Smooth muscle cell (in vitro differentiated cells): ENCODE measurements around the gene FARP1. TPM values are rescaled to one million over a fixed set of nuclear protein-coding genes. Genes with fewer than 3 reads are reported as not detected.
A peak's percentile ranks its signal among the peaks of the same experiment; 100 is the strongest.

Experiments
- DNase-seq: peaks from one replicate; lab custom pipeline; 2025; ENCODE audit not compliant: unreplicated experiment; lab: John Stamatoyannopoulos, UW
- H2AFZ ChIP-seq: fragments of 200-600 bp; sonication (generic); 2 replicates; pipeline ENCODE4 v1.6.0; 2016; ENCODE audit warnings: antibody characterized with exemption, low read depth, mild to moderate bottlenecking
- H3F3A ChIP-seq: fragments of 200-600 bp; sonication (generic); 2 replicates; pipeline ENCODE4 v1.6.0; 2017; ENCODE audit warnings: antibody characterized with exemption, low read depth
- H3K27ac ChIP-seq: fragments of 200-600 bp; sonication (generic); 2 replicates; pipeline ENCODE4 v1.5.1; 2016; ENCODE audit warnings: low read depth, mild to moderate bottlenecking
- H3K27me3 ChIP-seq: fragments of 200-600 bp; sonication (generic); 2 replicates; pipeline ENCODE4 v1.6.1; 2016; ENCODE audit warnings: low read depth, mild to moderate bottlenecking
- H3K36me3 ChIP-seq: fragments of 200-600 bp; sonication (generic); 2 replicates; pipeline ENCODE4 v1.5.1; 2016; ENCODE audit warnings: low read depth
- H3K4me1 ChIP-seq: fragments of 200-600 bp; sonication (generic); 2 replicates; pipeline ENCODE4 v1.5.1; 2016; ENCODE audit warnings: low read depth
- H3K4me2 ChIP-seq: fragments of 200-600 bp; sonication (generic); 2 replicates; pipeline ENCODE4 v1.6.0; 2016; ENCODE audit warnings: mild to moderate bottlenecking
- H3K4me3 ChIP-seq: fragments of 200-600 bp; sonication (generic); 2 replicates; pipeline ENCODE4 v1.5.1; 2016; ENCODE audit warnings: mild to moderate bottlenecking
- H3K79me2 ChIP-seq: fragments of 200-600 bp; sonication (generic); 2 replicates; pipeline ENCODE4 v1.6.0; 2016; ENCODE audit warnings: low read depth, mild to moderate bottlenecking
- H3K9ac ChIP-seq: fragments of 200-600 bp; sonication (generic); 2 replicates; pipeline ENCODE4 v1.6.0; 2016; ENCODE audit warnings: low read depth
- H3K9me3 ChIP-seq: fragments of 200-600 bp; sonication (generic); replicated peaks from 2 replicates; pipeline ENCODE4 v1.5.1; 2016; ENCODE audit warnings: low read depth
- H4K20me1 ChIP-seq: fragments of 200-600 bp; sonication (generic); 2 replicates; pipeline ENCODE4 v1.6.0; 2016; ENCODE audit warnings: low read depth
- WGBS: methylation state at CpG from one replicate; pipeline ENCODE4 v1.1.7; 2016; ENCODE audit warnings: low lambda C conversion rate; 5-methylcytosine and 5-hydroxymethylcytosine counted together
- polyA plus RNA-seq: library from polyadenylated mRNA; unstranded; fragments of >200 nt; fragmentation: Nextera tagmentation; extraction: Ambion mirVana; gene quantifications from 2 replicates; pipeline ENCODE4 v1.2.1, GENCODE V29; 2016
- total RNA-seq: library from RNA; depleted of rRNA; stranded (reverse); fragments of >200 nt; gene quantifications from 2 replicates; pipeline ENCODE4 v1.2.3, GENCODE V29; 2014
- TF ChIP-seq, protein P1 (sequence below): fragments of 200-600 bp; sonication (generic); IDR thresholded peaks from 2 replicates; pipeline ENCODE4 v1.5.1; 2017; ENCODE audit warnings: borderline replicate concordance, mild to moderate bottlenecking, antibody characterized with exemption; ENCODE audit not compliant: insufficient read depth, poor library complexity, severe bottlenecking

The FARP1 gene
- total and polyA plus RNA-seq, 2 experiments from 2014 or later, result 59.4 to 104 TPM

DNA sequence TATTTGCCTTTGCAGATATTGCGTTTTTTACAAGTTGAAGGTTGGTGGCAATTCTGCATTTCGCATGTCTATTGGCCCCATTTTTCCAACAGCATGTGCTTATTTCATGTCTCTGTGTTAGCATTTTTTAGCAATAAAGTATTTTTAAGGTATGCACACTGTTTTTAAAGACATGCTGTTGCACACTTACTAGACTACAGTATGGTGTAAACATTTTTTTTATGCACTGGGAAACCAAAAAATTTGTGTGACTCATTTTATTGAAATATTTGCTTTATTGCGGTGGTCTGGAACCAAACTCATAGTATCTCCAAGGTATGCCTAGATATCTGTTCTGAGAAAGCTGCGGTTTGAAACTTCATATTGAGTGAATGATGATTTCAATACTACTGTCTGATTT is 89.6 kb downstream of the FARP1 start:
- DNase-seq, result no peak
- Histone ChIP-seq H3K27me3 (no peaks in the 10 kb centered on the region), H3K4me3 (no peak overlapping the region), H3K79me2 (peaks cover 57% of the 10 kb centered on the region), H3K9ac (no peak overlapping the region), H4K20me1 (peaks cover 14% of the 10 kb centered on the region), H3K4me1 (no peaks in the 10 kb centered on the region), H3F3A (peaks cover 6% of the 10 kb centered on the region), H2AFZ (no peak overlapping the region), H3K36me3 (peaks cover 9% of the 10 kb centered on the region), H3K27ac (no peak overlapping the region), H3K4me2 (no peak overlapping the region), H3K9me3 (no peaks in the 10 kb centered on the region)
- TF ChIP-seq, protein P1, sequence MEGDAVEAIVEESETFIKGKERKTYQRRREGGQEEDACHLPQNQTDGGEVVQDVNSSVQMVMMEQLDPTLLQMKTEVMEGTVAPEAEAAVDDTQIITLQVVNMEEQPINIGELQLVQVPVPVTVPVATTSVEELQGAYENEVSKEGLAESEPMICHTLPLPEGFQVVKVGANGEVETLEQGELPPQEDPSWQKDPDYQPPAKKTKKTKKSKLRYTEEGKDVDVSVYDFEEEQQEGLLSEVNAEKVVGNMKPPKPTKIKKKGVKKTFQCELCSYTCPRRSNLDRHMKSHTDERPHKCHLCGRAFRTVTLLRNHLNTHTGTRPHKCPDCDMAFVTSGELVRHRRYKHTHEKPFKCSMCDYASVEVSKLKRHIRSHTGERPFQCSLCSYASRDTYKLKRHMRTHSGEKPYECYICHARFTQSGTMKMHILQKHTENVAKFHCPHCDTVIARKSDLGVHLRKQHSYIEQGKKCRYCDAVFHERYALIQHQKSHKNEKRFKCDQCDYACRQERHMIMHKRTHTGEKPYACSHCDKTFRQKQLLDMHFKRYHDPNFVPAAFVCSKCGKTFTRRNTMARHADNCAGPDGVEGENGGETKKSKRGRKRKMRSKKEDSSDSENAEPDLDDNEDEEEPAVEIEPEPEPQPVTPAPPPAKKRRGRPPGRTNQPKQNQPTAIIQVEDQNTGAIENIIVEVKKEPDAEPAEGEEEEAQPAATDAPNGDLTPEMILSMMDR, result no peak
- 78% methylated on average over 4 of the region's 4 CpGs for WGBS

DNA sequence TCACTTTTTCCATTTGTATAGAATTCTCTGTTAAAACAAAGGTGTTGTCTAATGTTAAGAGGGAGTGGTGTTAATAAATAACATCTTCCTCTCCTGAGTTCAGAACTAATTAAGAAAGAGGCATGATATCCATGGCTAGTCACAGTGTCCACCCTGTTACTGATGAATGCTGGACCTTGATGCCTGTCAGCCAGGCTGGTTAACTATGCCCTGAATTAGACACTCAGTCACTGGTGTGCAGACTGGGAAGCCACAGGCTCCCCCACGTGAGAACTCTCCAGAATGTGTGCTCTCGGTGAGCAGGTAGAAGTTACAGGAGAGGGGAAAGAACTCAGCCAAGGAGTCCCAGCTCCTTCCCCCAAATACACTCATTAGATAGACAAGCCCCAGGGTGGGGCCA is 90.2 kb downstream of the FARP1 start:
- Histone ChIP-seq H3K4me1 (no peaks in the 10 kb centered on the region), H3K27me3 (no peaks in the 10 kb centered on the region), H4K20me1 (peaks cover 14% of the 10 kb centered on the region), H3F3A (peaks cover 6% of the 10 kb centered on the region), H3K4me2 (peak overlapping the region; percentile 12), H3K27ac (no peak overlapping the region), H3K9me3 (no peaks in the 10 kb centered on the region), H3K9ac (no peak overlapping the region), H3K36me3 (peaks cover 9% of the 10 kb centered on the region), H3K79me2 (peaks cover 56% of the 10 kb centered on the region), H2AFZ (no peak overlapping the region), H3K4me3 (no peak overlapping the region)
- TF ChIP-seq, protein P1, result no peak
- no peak for DNase-seq
- WGBS, result 91% methylated on average over 2 of the region's 2 CpGs

DNA sequence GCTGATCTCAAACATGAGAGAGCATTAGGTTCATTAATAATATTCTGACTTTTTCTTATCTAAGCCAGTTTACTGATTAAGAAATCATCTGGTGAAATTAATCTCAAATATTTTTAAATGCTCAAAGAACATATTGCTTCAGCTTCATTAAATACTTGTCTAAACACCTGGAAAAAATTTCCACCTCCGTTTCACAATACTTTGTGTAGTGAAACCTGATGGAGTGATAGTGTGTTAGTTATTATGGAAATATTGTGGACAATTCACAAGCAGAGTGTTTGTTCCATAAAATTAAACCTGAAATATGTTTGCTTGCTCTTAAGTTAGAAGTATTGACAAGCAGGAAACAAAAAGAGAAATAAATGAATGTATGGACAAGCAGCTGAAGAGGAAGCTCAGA is 91.5 kb downstream of the FARP1 start:
- no peak overlapping the region for H3K4me3 ChIP-seq
- no peaks in the 10 kb centered on the region for H3K4me1 ChIP-seq
- peaks cover 22% of the 10 kb centered on the region for H4K20me1 ChIP-seq
- peaks cover 57% of the 10 kb centered on the region for H3K79me2 ChIP-seq
- no peak for DNase-seq
- 100% methylated on average over 1 of the region's 1 CpG for WGBS
- no peak overlapping the region for H3K4me2 ChIP-seq
- H3K36me3 ChIP-seq, result peaks cover 9% of the 10 kb centered on the region
- H3K27ac ChIP-seq, result no peak overlapping the region
- TF ChIP-seq, protein P1, result no peak
- H3K27me3 ChIP-seq, result no peaks in the 10 kb centered on the region
- H2AFZ ChIP-seq, result no peak overlapping the region
- H3K9ac ChIP-seq, result no peak overlapping the region
- no peaks in the 10 kb centered on the region for H3F3A ChIP-seq
- no peaks in the 10 kb centered on the region for H3K9me3 ChIP-seq

DNA sequence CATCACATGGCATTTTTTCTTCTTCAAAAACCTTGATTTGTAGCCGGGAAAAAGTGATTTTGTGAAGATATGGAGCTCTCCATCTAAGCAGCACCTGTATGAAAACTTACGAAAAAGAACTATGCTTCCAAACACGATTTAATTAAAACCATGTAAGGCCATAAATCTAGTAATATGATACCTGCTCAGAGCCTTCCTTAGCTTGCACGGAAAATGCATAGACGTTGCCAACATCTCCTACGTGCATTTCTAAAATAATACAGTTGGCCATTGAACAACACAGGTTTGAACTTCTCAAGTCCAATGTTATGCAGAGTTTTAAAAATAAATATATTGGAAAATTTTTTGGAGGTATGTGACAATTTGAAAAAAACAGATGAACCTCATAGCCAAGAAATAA is 93.3 kb downstream of the FARP1 start:
- Histone ChIP-seq H3K79me2 (peaks cover 50% of the 10 kb centered on the region), H3K36me3 (no peaks in the 10 kb centered on the region), H3K4me2 (no peak overlapping the region), H4K20me1 (peaks cover 32% of the 10 kb centered on the region), H3K27ac (no peak overlapping the region), H3F3A (no peaks in the 10 kb centered on the region), H3K9me3 (no peaks in the 10 kb centered on the region), H3K9ac (no peak overlapping the region), H3K4me1 (no peaks in the 10 kb centered on the region), H2AFZ (no peak overlapping the region), H3K4me3 (no peak overlapping the region), H3K27me3 (no peaks in the 10 kb centered on the region)
- DNase-seq, result no peak
- TF ChIP-seq, protein P1, result no peak
- 97% methylated on average over 6 of the region's 6 CpGs for WGBS
